H9 (cell line): ENCODE measurements around the gene ACOX3. TPM values are rescaled to one million over a fixed set of nuclear protein-coding genes. Genes with fewer than 3 reads are reported as not detected.

ENCODE experiments used
- DNase-seq: peaks from one replicate; pipeline ENCODE4 v3.0.0-alpha.2; 2017
- H2AFZ ChIP-seq: one replicate; pipeline ENCODE4 v1.6.1; 2013; ENCODE audit warnings: mild to moderate bottlenecking, low read length, control low read depth, moderate library complexity
- H2AK5ac ChIP-seq: 2 replicates; pipeline ENCODE4 v1.6.1; 2013; ENCODE audit warnings: low read length, control low read depth, mixed read lengths; ENCODE audit not compliant: insufficient read length
- H2BK120ac ChIP-seq: one replicate; pipeline ENCODE4 v1.6.1; 2013; ENCODE audit warnings: low read depth, mild to moderate bottlenecking, low read length, control low read depth, inconsistent platforms; ENCODE audit not compliant: poor library complexity, severe bottlenecking
- H2BK12ac ChIP-seq: 2 replicates; pipeline ENCODE4 v1.6.1; 2013; ENCODE audit warnings: low read length, control low read depth, mixed read lengths, low read depth; ENCODE audit not compliant: insufficient read length
- H2BK15ac ChIP-seq: 2 replicates; pipeline ENCODE4 v1.6.1; 2013; ENCODE audit warnings: low read depth, low read length, control low read depth
- H2BK20ac ChIP-seq: one replicate; pipeline ENCODE4 v1.6.1; 2013; ENCODE audit warnings: low read depth, mild to moderate bottlenecking, low read length, control low read depth, inconsistent platforms; ENCODE audit not compliant: poor library complexity, severe bottlenecking
- H2BK5ac ChIP-seq: 2 replicates; pipeline ENCODE4 v1.6.1; 2013; ENCODE audit warnings: low read length, control low read depth, mixed read lengths; ENCODE audit not compliant: insufficient read length
- H3K14ac ChIP-seq: 2 replicates; pipeline ENCODE4 v1.6.1; 2013; ENCODE audit warnings: low read length, control low read depth; ENCODE audit not compliant: insufficient read depth
- H3K18ac ChIP-seq: 2 replicates; pipeline ENCODE4 v1.6.1; 2013; ENCODE audit warnings: low read depth, mild to moderate bottlenecking, mixed read lengths, low read length, control low read depth; ENCODE audit not compliant: insufficient read length
- H3K23ac ChIP-seq: 2 replicates; pipeline ENCODE4 v1.6.1; 2013; ENCODE audit warnings: low read length, control low read depth, mixed read lengths, low read depth; ENCODE audit not compliant: insufficient read length
- H3K23me2 ChIP-seq: 2 replicates; pipeline ENCODE4 v1.6.1; 2013; ENCODE audit warnings: low read depth, mild to moderate bottlenecking, mixed read lengths, low read length, control low read depth; ENCODE audit not compliant: insufficient read length, poor library complexity, severe bottlenecking
- H3K27ac ChIP-seq: 2 replicates; pipeline ENCODE4 v1.5.1; 2013; ENCODE audit warnings: low read length, control low read depth, mixed read lengths, low read depth; ENCODE audit not compliant: insufficient read length
- H3K27me3 ChIP-seq: 2 replicates; pipeline ENCODE4 v1.6.1; 2013; ENCODE audit warnings: low read length, control low read depth, inconsistent platforms; ENCODE audit not compliant: insufficient read depth
- H3K4ac ChIP-seq: 2 replicates; pipeline ENCODE4 v1.6.1; 2013; ENCODE audit warnings: low read depth, mild to moderate bottlenecking, control low read depth, inconsistent platforms, low read length, moderate library complexity
- H3K4me1 ChIP-seq: 2 replicates; pipeline ENCODE4 v1.6.1; 2013; ENCODE audit warnings: low read length, control low read depth, inconsistent platforms; ENCODE audit not compliant: insufficient read depth
- H3K4me2 ChIP-seq: 2 replicates; pipeline ENCODE4 v1.6.1; 2013; ENCODE audit warnings: low read length, control low read depth, mixed read lengths; ENCODE audit not compliant: insufficient read length, insufficient read depth
- H3K56ac ChIP-seq: 2 replicates; pipeline ENCODE4 v1.6.1; 2013; ENCODE audit warnings: low read depth, mild to moderate bottlenecking, mixed read lengths, low read length, control low read depth; ENCODE audit not compliant: insufficient read length
- H3K79me1 ChIP-seq: 2 replicates; pipeline ENCODE4 v1.6.1; 2013; ENCODE audit warnings: low read depth, mild to moderate bottlenecking, moderate library complexity, low read length, control low read depth, inconsistent platforms; ENCODE audit not compliant: insufficient read depth, poor library complexity, severe bottlenecking
- H3K79me2 ChIP-seq: 2 replicates; pipeline ENCODE4 v1.6.1; 2013; ENCODE audit warnings: low read length, control low read depth, inconsistent platforms; ENCODE audit not compliant: insufficient read depth
- H3K9ac ChIP-seq: 2 replicates; pipeline ENCODE4 v1.6.1; 2013; ENCODE audit warnings: low read length, control low read depth, mixed read lengths; ENCODE audit not compliant: insufficient read length; ENCODE audit errors: extremely low read depth
- H3K9me3 ChIP-seq: one replicate; pipeline ENCODE4 v1.6.1; 2013; ENCODE audit warnings: low read depth, low read length, inconsistent platforms; ENCODE audit not compliant: control insufficient read depth
- H3T11ph ChIP-seq: one replicate; pipeline ENCODE4 v1.6.1; 2013; ENCODE audit warnings: mild to moderate bottlenecking, low read length, control low read depth, inconsistent platforms
- H4K20me1 ChIP-seq: one replicate; pipeline ENCODE4 v1.6.1; 2013; ENCODE audit not compliant: control insufficient read depth, insufficient read length, insufficient read depth
- H4K5ac ChIP-seq: 2 replicates; pipeline ENCODE4 v1.6.1; 2013; ENCODE audit warnings: low read depth, mild to moderate bottlenecking, mixed read lengths, low read length, control low read depth; ENCODE audit not compliant: insufficient read length
- H4K8ac ChIP-seq: replicated peaks from 2 replicates; pipeline ENCODE4 v1.6.1; 2013; ENCODE audit warnings: low read length, control low read depth, mixed read lengths, low read depth; ENCODE audit not compliant: insufficient read length
- H4K91ac ChIP-seq: 2 replicates; pipeline ENCODE4 v1.6.1; 2013; ENCODE audit warnings: low read depth, mild to moderate bottlenecking, moderate library complexity, mixed read lengths, low read length, control low read depth; ENCODE audit not compliant: insufficient read length
- H3K27ac Mint-ChIP-seq, 3 experiments: 2 replicates in 2 of 3; 3 replicates in 1 of 3; pipeline ENCODE4 v1.8.0; 2020 to 2021; ENCODE audit warnings: mixed read lengths in 3 of 3, mild to moderate bottlenecking in 1 of 3, moderate library complexity in 1 of 3
- H3K27me3 Mint-ChIP-seq: 2 replicates; pipeline ENCODE4 v1.8.0; 2021; ENCODE audit warnings: low read depth, mild to moderate bottlenecking, moderate library complexity, mixed read lengths
- H3K36me3 Mint-ChIP-seq, 3 experiments: 2 replicates in 2 of 3; 3 replicates in 1 of 3; pipeline ENCODE4 v1.8.0; 2020 to 2021; ENCODE audit warnings: low read depth in 3 of 3, mixed read lengths in 3 of 3; ENCODE audit not compliant: insufficient read depth in 1 of 3
- H3K4me1 Mint-ChIP-seq, 2 experiments: 2 replicates each; pipeline ENCODE4 v1.8.0; 2020; ENCODE audit warnings: mixed read lengths in 2 of 2
- H3K4me3 Mint-ChIP-seq, 2 experiments: 2 replicates in 1 of 2; 3 replicates in 1 of 2; pipeline ENCODE4 v1.8.0; 2020 to 2021; ENCODE audit warnings: mild to moderate bottlenecking in 2 of 2, mixed read lengths in 2 of 2, moderate library complexity in 1 of 2
- H3K9me3 Mint-ChIP-seq, 2 experiments: 2 replicates in 1 of 2; 3 replicates in 1 of 2; pipeline ENCODE4 v1.8.0; 2020; ENCODE audit warnings: mild to moderate bottlenecking in 2 of 2, mixed read lengths in 2 of 2, moderate library complexity in 1 of 2
- CTCF ChIP-seq: fragments of 200-600 bp; sonication (generic); conservative IDR thresholded peaks from 3 replicates; pipeline ENCODE4 v1.8.0; 2021; ENCODE audit warnings: antibody characterized with exemption, mild to moderate bottlenecking
- WGBS: extraction: QIAGEN DNeasy Blood & Tissue Kit; methylation state at CpG from one replicate; pipeline ENCODE4 v1.1.7; 2013; ENCODE audit warnings: missing lambda C conversion rate, low lambda C conversion rate, mixed read lengths; ENCODE audit not compliant: insufficient read length; ENCODE audit errors: extremely low coverage; 5-methylcytosine and 5-hydroxymethylcytosine counted together
- total RNA-seq: library from RNA; stranded (reverse); gene quantifications from 2 replicates; pipeline ENCODE4 v1.2.1, GENCODE V29; 2021

ACOX3 gene
- total RNA-seq, 1 experiment from 2014 or later, result 13.8 TPM

- H2BK120ac ChIP-seq, result no peak overlapping the region
- peaks cover 4 to 20% (median 4%) of the 10 kb centered on the region in 3 experiments; a peak in 4 of 7 replicates for H3K36me3 Mint-ChIP-seq
- TF ChIP-seq CTCF, result no peak
- H3K4me3 Mint-ChIP-seq, result no peak overlapping the region
- H3K4ac ChIP-seq, result no peak overlapping the region
- no peak overlapping the region for H2AFZ ChIP-seq
- H3T11ph ChIP-seq, result no peak overlapping the region
- H2BK15ac ChIP-seq, result no peak overlapping the region
- peaks cover 10% of the 10 kb centered on the region in 2 experiments; a peak in 4 of 5 replicates for H3K9me3 Mint-ChIP-seq
- H3K18ac ChIP-seq, result peak overlapping the region; percentile 9
- H3K27ac ChIP-seq, result no peak overlapping the region
- peak overlapping the region; percentile 7; the same call in 1 of the 2 replicates for H3K14ac ChIP-seq
- H3K79me1 ChIP-seq, result no peaks in the 10 kb centered on the region
- no peak overlapping the region for H2BK20ac ChIP-seq
- H3K79me2 ChIP-seq, result no peaks in the 10 kb centered on the region
- no CpG with 5 or more reads among the region's 8 CpGs for WGBS
- H2BK5ac ChIP-seq, result no peak overlapping the region
- peaks cover 38 to 41% of the 10 kb centered on the region in 2 experiments for H3K4me1 Mint-ChIP-seq
- peak; percentile 20 for DNase-seq
- no peak overlapping the region for H3K23ac ChIP-seq
- no peak overlapping the region for H2AK5ac ChIP-seq
- H4K5ac ChIP-seq, result no peak overlapping the region
- H2BK12ac ChIP-seq, result no peak overlapping the region
- peaks cover 38% of the 10 kb centered on the region for H3K27me3 Mint-ChIP-seq
- H3K9me3 ChIP-seq, result no peaks in the 10 kb centered on the region
- H4K91ac ChIP-seq, result no peak overlapping the region
- no peak overlapping the region for H3K56ac ChIP-seq
- no peak overlapping the region for H4K8ac ChIP-seq
- peaks cover 9% of the 10 kb centered on the region for H3K27me3 ChIP-seq
- no peak overlapping the region for H3K4me2 ChIP-seq
- H4K20me1 ChIP-seq, result no peaks in the 10 kb centered on the region
- H3K27ac Mint-ChIP-seq, result no peak overlapping the region
- peaks cover 13% of the 10 kb centered on the region for H3K4me1 ChIP-seq
- H3K23me2 ChIP-seq, result no peaks in the 10 kb centered on the region
- H3K9ac ChIP-seq, result no peak overlapping the region
These were observed 83.7 kb downstream of the ACOX3 start for GRCh38 chr4:8356856-8357255.
